HG02610 (cell line): Measurements from ENCODE around the gene AMPD2.
A peak's percentile ranks its signal among the peaks of the same experiment; 100 is the strongest.
"Not testable (repeated sequence)": the region's sequence is repeated elsewhere in the genome, so short reads cannot be mapped to it uniquely, and the experiment has no call there.

Source experiments
- ATAC-seq: cut with Tn5 transposase; IDR thresholded peaks from one replicate; pipeline ENCODE4 v1.9.1; 2021; ENCODE audit warnings: mild to moderate bottlenecking, moderate library complexity; ENCODE audit not compliant: unreplicated experiment

Gene AMPD2

GRCh38 chr1:109649491-109649914 lies 29.9 kb downstream of the AMPD2 start:
- ATAC-seq: no peak

GRCh38 chr1:109650609-109651008 lies 31.0 kb downstream of the AMPD2 start:
- ATAC-seq: no peak

- ATAC-seq: no peak
These were observed 32.8 kb downstream of the AMPD2 start for GRCh38 chr1:109652402-109652801.

- ATAC-seq: no peak
These were observed 33.7 kb downstream of the AMPD2 start for GRCh38 chr1:109653306-109653705.

GRCh38 chr1:109654519-109654918 lies 34.9 kb downstream of the AMPD2 start:
- no peak for ATAC-seq

GRCh38 chr1:109655615-109656519 lies 36.2 kb downstream of the AMPD2 start, which contains the start of gene GSTM4:
TSS of gene GSTM4 (plus strand) at chr1:109656099. CDS start at chr1:109656390, 291 bp downstream.
- peak; percentile 93 for ATAC-seq

GRCh38 chr1:109657395-109657794 lies 37.8 kb downstream of the AMPD2 start:
- no peak for ATAC-seq

- ATAC-seq: no peak
These were observed 38.3 kb downstream of the AMPD2 start for GRCh38 chr1:109657970-109658369.

GRCh38 chr1:109658533-109659042 lies 39.0 kb downstream of the AMPD2 start:
- ATAC-seq: no peak

GRCh38 chr1:109659145-109659544 lies 39.5 kb downstream of the AMPD2 start:
- ATAC-seq: no peak

- no peak for ATAC-seq
These were observed 40.5 kb downstream of the AMPD2 start for GRCh38 chr1:109659997-109660690.

GRCh38 chr1:109660691-109661026 lies 41.0 kb downstream of the AMPD2 start:
- not testable (repeated sequence) for ATAC-seq

GRCh38 chr1:109661391-109661790 lies 41.8 kb downstream of the AMPD2 start:
- ATAC-seq: no peak

GRCh38 chr1:109664671-109665070 lies 45.0 kb downstream of the AMPD2 start:
- no peak for ATAC-seq

- peak; percentile 95 for ATAC-seq
These were observed 48.0 kb downstream of the AMPD2 start, which contains the start of gene GSTM2 for GRCh38 chr1:109667452-109668122. TSS of gene GSTM2 (plus strand) at chr1:109668057. CDS start at chr1:109668116, 59 bp downstream.

GRCh38 chr1:109668123-109668775 lies 48.6 kb downstream of the AMPD2 start:
- ATAC-seq: peak; percentile 14

- no peak for ATAC-seq
These were observed 49.8 kb downstream of the AMPD2 start for GRCh38 chr1:109669246-109669948.

- not testable (repeated sequence) for ATAC-seq
These were observed 50.3 kb downstream of the AMPD2 start for GRCh38 chr1:109669949-109670302.

GRCh38 chr1:109671067-109671466 lies 51.4 kb downstream of the AMPD2 start:
- no peak for ATAC-seq

GRCh38 chr1:109673861-109674260 lies 54.2 kb downstream of the AMPD2 start:
- ATAC-seq: not testable (repeated sequence)
